ENCODE measurements around the gene AQP9. TPM values are rescaled to one million over a fixed set of nuclear protein-coding genes. Genes with fewer than 3 reads are reported as not detected.

Gene AQP9, protein sequence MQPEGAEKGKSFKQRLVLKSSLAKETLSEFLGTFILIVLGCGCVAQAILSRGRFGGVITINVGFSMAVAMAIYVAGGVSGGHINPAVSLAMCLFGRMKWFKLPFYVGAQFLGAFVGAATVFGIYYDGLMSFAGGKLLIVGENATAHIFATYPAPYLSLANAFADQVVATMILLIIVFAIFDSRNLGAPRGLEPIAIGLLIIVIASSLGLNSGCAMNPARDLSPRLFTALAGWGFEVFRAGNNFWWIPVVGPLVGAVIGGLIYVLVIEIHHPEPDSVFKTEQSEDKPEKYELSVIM
- not detected for total RNA-seq (2021; ENCODE audit: unreplicated experiment)
- not detected for polyA plus RNA-seq (2012; ENCODE audit: insufficient read length)
- not detected for Bru-seq, nascent RNA
- BruChase-seq, experiment 1, labeled RNA remaining after a 2-hour chase: percentile 4 among the genes with signal in this experiment
- BruChase-seq, experiment 2, labeled RNA remaining after a 6-hour chase: percentile 3 among the genes with signal in this experiment
- long read RNA-seq: 0 reads

DNA sequence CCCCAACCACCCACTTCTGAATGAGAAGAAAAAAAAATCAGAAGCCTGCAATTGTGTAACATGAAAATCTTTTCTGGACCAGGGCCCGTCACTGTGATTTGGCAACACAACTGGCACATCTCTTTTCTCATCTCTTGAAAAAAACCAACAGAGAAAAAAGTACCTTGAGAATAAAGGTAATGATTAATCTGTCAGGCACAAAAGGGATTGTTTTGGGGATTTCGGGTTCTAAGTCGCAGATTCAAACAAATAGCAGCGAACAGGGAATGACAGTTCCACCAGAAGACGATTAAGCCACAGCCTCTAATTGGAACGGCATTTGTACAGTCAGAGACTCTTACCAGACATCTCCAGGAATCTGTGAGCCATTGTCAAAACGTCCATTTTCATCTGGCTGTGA lies at the start of gene AQP9:
Gene AQP9 (plus strand): TSS at position 276 of the 400 bp plus-strand sequence. CDS start 185 bp downstream, outside the sequence.
- DNase-seq (ENCODE audit: low read depth, low spot score): no peak
- BruUV-seq (replicated peaks): no TSS peak
- intact Hi-C loops (cut with micrococcal nuclease; ENCODE audit: unreplicated experiment): no loop called here
- Histone ChIP-seq H3K27ac (ENCODE audit: low read length) (no peak within 1 kb of the TSS), H3K27me3 (ENCODE audit: control insufficient read depth, insufficient read depth, low read length) (peaks cover 2% of the 10 kb centered on the region; the same call in 1 of the 2 replicates), H3K9me3 (ENCODE audit: control insufficient read depth, insufficient read depth, low read depth, low read length) (no peaks in the 10 kb centered on the region), H3K4me1 (ENCODE audit: control insufficient read depth, insufficient read depth, low read length) (no peaks in the 10 kb centered on the region), H3K4me3 (ENCODE audit: low read depth in 2 of 2, low read length in 2 of 2) (no peak within 1 kb of the TSS), H3K36me3 (ENCODE audit: control insufficient read depth, insufficient read depth, low read length) (no peaks in the 10 kb centered on the region)
- ChIA-PET CTCF (no interaction called here), POLR2A (no interaction called here)
- TF ChIP-seq SIN3A (IDR thresholded peaks at IDR 0.05; ENCODE audit: borderline replicate concordance, insufficient read depth, low read depth, low read length): no peak
- TF ChIP-seq, protein P1, sequence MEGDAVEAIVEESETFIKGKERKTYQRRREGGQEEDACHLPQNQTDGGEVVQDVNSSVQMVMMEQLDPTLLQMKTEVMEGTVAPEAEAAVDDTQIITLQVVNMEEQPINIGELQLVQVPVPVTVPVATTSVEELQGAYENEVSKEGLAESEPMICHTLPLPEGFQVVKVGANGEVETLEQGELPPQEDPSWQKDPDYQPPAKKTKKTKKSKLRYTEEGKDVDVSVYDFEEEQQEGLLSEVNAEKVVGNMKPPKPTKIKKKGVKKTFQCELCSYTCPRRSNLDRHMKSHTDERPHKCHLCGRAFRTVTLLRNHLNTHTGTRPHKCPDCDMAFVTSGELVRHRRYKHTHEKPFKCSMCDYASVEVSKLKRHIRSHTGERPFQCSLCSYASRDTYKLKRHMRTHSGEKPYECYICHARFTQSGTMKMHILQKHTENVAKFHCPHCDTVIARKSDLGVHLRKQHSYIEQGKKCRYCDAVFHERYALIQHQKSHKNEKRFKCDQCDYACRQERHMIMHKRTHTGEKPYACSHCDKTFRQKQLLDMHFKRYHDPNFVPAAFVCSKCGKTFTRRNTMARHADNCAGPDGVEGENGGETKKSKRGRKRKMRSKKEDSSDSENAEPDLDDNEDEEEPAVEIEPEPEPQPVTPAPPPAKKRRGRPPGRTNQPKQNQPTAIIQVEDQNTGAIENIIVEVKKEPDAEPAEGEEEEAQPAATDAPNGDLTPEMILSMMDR (IDR thresholded peaks at IDR 0.05): no peak
- no peak for TF ChIP-seq POLR2AphosphoS5 (IDR thresholded peaks at IDR 0.05; ENCODE audit: low read depth, low read length)
- no peak for TF ChIP-seq TCF7L2 (IDR thresholded peaks at IDR 0.05; ENCODE audit: low read depth, low read length)
- TF ChIP-seq, protein P2, sequence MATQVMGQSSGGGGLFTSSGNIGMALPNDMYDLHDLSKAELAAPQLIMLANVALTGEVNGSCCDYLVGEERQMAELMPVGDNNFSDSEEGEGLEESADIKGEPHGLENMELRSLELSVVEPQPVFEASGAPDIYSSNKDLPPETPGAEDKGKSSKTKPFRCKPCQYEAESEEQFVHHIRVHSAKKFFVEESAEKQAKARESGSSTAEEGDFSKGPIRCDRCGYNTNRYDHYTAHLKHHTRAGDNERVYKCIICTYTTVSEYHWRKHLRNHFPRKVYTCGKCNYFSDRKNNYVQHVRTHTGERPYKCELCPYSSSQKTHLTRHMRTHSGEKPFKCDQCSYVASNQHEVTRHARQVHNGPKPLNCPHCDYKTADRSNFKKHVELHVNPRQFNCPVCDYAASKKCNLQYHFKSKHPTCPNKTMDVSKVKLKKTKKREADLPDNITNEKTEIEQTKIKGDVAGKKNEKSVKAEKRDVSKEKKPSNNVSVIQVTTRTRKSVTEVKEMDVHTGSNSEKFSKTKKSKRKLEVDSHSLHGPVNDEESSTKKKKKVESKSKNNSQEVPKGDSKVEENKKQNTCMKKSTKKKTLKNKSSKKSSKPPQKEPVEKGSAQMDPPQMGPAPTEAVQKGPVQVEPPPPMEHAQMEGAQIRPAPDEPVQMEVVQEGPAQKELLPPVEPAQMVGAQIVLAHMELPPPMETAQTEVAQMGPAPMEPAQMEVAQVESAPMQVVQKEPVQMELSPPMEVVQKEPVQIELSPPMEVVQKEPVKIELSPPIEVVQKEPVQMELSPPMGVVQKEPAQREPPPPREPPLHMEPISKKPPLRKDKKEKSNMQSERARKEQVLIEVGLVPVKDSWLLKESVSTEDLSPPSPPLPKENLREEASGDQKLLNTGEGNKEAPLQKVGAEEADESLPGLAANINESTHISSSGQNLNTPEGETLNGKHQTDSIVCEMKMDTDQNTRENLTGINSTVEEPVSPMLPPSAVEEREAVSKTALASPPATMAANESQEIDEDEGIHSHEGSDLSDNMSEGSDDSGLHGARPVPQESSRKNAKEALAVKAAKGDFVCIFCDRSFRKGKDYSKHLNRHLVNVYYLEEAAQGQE (IDR thresholded peaks at IDR 0.05; ENCODE audit: insufficient read depth in 1 of 2, low read depth in 2 of 2, low read length in 1 of 2): no peak
- in situ Hi-C loops (cut with HindIII; ENCODE audit: low pct_unique_long_range_greater_than_20kb, low sequenced_read_pairs): no loop called here
- ATAC-seq: no peak

DNA sequence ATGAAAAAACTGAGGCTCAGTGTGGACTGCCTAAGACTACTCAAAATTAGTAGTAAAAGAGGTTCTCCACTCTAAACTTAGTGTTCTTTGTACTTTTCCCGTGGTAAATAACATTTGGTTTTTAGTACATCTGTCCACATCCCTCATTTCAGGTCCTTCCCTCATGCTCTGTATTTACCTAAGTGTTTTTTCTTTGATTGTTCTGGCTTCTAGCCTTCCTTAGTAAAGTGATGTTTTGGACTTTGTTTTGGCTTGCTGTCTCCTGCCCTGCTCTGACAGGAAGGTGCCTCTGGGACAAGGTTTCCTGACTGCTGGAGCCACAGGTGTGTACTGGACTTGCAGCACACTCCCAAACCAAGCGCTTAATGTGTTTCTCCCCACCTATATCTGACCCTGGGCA lies 42.8 kb upstream of the AQP9 start:
- no peaks in the 10 kb centered on the region for H3K4me1 ChIP-seq (ENCODE audit: control insufficient read depth, insufficient read depth, low read length)
- H3K27ac ChIP-seq (ENCODE audit: low read length): no peak overlapping the region
- no peaks in the 10 kb centered on the region for H3K36me3 ChIP-seq (ENCODE audit: control insufficient read depth, insufficient read depth, low read length)
- intact Hi-C loops (cut with micrococcal nuclease; ENCODE audit: unreplicated experiment) (no loop called here), in situ Hi-C loops (cut with HindIII; ENCODE audit: low pct_unique_long_range_greater_than_20kb, low sequenced_read_pairs) (no loop called here)
- no TSS peak for BruUV-seq (replicated peaks)
- H3K9me3 ChIP-seq (ENCODE audit: control insufficient read depth, insufficient read depth, low read depth, low read length): no peaks in the 10 kb centered on the region
- H3K27me3 ChIP-seq (ENCODE audit: control insufficient read depth, insufficient read depth, low read length): no peaks in the 10 kb centered on the region
- POLR2A ChIA-PET: no interaction called here
- no peak for ATAC-seq
- CTCF ChIA-PET: no interaction called here
- TF ChIP-seq TCF7L2 (IDR thresholded peaks at IDR 0.05; ENCODE audit: low read depth, low read length) (no peak), POLR2AphosphoS5 (IDR thresholded peaks at IDR 0.05; ENCODE audit: low read depth, low read length) (no peak), SIN3A (IDR thresholded peaks at IDR 0.05; ENCODE audit: borderline replicate concordance, insufficient read depth, low read depth, low read length) (no peak)
- TF ChIP-seq, protein P2 (IDR thresholded peaks at IDR 0.05; ENCODE audit: insufficient read depth in 1 of 2, low read depth in 2 of 2, low read length in 1 of 2): no peak
- TF ChIP-seq, protein P1 (IDR thresholded peaks at IDR 0.05): no peak
- H3K4me3 ChIP-seq (ENCODE audit: low read depth in 2 of 2, low read length in 2 of 2): no peak overlapping the region
- DNase-seq (ENCODE audit: low read depth, low spot score): no peak

Data from Panc1 (cell line).